NCI-H1417 treated with DMSO at 0.1 percent for 48 hours (cell line): Measurements from ENCODE around the gene DBT.

ENCODE experiments used
- DNase-seq: peaks from one replicate; lab custom pipeline; 2025; lab: John Stamatoyannopoulos, UW

Gene DBT

DNA sequence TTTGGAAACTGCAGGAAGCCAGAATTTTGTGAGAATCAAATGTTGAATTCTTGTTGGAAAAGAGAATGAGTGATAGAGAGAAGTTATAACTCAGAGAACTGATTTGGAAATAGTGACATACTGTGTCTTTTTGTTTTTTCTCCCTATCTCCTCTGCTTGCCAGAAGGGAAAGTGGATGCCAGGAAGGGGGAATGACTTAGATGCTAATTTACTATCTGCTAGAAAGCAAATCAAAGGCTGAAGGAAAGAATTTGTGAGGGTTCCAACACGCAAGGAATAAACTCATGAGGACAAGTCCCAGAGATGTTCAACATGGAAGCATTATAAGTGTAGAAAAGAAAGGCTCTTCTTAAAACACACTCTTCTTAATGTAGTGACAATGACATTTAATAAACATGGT lies 51.0 kb downstream of the DBT start:
- no peak for DNase-seq

DNA sequence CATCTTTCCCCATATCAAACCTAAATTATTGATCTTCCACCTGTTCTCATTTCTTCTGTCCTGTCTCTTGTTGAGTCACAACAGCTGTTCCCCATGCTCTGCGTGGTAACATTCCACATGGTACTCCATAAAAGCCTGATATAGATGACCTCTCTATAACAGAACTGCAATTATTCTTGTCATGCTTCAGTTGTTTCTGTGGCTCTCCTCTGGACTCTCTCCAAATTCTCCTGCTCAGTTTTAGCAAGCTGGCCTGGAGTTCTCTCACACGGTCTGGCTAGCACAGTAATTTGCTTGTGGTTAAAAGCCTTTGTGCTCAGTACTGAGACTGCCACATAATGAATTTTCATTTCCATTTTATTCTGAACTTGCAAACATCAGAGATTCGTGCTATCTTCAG lies 61.0 kb downstream of the DBT start:
- DNase-seq, result no peak

DNA sequence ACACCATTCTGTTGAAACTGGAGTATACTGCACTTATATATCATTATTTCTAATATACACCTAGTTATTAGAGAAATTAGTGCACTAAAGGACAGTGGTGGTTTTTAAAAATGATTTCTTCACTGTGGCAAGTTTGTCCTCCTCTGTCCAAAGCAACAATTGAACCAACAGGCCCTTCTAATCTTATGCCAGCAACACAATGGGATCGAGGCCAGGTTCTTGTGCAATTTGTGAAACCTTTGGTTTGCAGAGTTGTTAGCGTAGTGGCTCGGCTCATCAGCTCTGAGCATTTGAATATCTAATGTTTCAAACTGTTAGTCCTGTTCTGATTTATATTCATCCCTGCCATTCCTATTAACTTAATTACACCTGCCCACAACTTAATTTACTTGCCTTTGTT lies 61.7 kb downstream of the DBT start:
- DNase-seq, result no peak

DNA sequence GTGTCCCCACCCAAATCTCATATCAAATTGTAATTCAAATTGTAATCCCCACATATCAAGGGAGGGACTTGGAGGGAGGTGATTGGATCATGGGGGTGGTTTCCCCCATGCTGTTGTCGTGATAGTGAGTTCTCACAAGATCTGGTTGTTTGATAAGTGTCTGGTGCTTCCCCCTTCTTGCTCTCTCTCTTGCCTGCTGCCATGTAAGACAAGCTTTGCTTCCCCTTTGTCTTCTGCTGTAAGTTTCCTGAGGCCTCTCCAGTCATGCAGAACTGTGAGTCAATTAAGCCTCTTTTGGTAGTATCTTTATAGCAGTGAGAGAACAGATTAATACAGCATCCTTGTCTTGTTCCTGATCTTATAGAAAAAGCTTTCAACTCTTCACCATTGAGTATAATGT lies 65.1 kb downstream of the DBT start:
- DNase-seq, result no peak

DNA sequence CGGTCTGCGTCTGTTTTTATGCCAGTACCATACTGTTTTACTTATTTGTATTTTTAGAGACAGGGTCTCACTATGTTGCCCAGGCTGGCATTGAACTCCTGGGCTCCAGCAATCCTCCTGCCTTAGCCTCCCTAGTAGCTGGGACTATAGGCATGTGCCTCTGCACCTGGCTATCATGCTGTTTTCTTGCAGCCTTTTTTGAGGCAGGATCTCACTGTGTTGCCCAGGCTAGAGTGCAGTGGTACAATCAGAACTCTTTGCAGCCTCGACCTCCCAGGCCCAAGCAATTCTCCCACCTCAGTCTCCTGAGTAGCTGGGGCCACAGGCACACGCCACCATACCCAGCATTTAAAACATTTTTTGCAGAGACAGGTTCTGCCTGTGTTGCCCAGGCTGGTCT lies 66.3 kb downstream of the DBT start:
- no peak for DNase-seq

DNA sequence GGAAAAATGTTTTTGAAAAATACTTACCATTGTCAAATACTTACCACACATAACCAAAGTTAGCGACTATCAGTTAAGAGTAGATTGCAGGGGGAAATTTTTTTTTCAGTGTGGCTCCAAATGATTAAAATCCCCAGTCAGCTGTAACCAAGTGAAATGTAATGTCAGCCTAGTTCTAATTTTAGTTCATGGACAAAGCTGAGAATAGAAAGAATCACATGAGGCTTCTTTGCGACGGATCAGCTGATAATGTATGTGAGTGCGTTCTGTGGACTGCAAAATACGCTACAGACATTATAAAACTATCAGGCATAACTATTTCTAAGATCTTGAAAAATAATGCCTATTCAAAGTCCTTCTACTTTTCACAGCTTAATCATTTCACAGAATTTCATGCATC lies 71.5 kb downstream of the DBT start, which contains the start of gene LRRC39:
Gene LRRC39 (minus strand): TSS at position 166 of the 400 bp plus-strand sequence. CDS start 9,740 bp downstream, outside the sequence.
- no peak for DNase-seq

DNA sequence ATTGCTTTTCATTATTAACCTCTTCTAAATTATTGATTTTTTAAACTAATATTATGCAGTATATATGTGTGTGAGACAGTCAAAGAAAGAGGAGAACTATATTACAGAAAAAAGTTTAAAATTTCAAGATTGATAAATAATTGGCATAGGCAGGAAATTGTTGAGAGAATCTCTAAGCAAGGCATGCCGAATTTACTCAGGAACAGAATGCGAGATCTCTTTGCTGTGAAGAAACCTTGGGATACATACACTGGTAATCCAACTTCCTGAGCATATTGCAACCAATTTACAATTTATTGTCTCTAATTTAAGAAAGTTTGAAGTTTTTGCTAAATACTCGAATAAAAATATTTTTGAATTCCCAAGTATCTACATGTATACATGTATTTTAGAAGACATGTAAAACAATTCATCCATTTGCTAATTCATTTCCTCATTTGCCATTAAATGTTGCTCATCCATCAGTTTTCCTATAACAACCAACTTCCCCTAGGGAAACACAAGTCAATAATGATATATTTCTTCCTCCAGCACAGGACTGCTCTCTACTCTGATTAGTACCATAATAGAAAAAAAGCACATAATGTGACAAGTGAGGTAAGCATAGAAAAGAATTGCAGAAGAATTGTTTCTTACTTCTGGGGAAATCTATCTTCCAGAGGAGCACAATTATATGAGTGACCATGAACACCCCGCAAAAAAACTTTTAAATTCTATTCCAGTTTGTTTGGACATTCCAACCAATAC lies 72.2 kb downstream of the DBT start:
- DNase-seq, result no peak

DNA sequence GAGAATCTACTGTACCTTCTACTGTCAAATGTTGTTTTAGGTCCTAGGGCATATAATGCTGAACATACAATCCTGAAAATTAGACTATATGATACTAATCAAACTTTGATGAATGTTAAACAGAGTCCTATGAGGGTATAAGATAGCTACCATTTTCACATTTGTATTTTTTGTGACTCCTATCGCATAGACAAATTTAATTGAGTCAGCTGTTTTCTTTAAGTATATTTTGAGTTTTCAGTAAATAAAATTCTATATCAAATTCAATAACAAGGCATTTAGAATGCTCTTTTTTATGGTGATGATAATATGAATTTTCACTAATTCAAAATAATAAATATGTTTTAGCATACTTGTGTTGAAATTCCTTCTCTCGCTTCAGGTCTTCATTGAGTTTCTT lies 81.6 kb downstream of the DBT start:
- DNase-seq, result no peak

DNA sequence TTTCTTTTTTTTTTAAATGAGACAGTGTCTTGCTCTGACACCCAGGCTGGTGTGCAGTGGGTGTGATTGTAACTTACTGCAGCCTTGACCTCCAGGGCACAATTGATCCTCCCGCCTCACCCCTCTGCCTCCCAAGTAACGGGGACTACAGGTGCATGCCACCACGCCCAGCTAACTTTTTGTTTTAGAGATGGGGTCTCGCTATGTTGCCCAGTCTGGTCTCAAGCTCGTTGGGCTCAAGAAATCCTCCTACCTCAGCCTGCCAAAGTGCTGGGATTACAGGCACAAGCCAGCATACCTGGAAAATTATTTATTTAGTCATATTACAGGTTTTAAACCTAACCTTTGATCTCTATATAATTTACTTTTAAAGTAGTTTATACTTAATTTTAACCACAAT lies 84.9 kb downstream of the DBT start:
- DNase-seq, result no peak

DNA sequence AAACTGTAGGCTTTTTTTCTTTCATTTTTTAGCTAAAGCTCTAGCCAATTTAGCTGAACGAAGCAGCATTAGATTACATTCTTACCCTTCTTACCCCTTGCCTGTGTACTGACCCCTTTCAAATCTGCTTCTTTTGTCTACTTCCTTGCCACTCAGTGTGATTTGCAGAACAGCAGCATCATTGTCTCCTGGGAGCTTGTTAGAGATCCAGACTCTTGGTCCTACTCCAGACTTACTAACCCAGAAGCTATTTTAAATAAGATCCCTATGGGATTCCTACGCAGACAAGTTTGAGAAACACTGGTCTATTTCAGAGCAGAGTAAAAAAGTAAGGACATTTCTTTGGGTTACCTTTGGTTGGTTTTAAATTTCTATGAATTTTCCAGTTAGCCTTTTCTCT lies 85.4 kb downstream of the DBT start:
- no peak for DNase-seq

DNA sequence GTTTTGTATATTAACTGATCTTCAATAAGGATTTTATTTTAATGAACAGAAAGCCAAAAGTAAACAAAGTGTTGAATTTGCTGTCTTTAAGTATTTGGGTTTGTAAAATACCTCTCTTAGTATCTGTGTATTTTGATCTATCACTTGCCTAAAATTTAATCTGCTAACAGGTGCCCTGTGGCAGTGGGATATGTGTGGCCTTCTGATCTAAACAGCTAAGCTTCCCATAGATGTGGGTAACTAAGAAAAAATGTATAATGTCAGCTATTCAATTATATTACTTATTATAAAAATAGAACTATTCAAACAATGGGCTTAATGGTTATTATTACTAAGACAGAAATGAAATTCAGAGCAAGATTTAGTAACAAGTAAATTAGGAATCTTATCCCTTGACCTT lies 86.8 kb downstream of the DBT start:
- no peak for DNase-seq

DNA sequence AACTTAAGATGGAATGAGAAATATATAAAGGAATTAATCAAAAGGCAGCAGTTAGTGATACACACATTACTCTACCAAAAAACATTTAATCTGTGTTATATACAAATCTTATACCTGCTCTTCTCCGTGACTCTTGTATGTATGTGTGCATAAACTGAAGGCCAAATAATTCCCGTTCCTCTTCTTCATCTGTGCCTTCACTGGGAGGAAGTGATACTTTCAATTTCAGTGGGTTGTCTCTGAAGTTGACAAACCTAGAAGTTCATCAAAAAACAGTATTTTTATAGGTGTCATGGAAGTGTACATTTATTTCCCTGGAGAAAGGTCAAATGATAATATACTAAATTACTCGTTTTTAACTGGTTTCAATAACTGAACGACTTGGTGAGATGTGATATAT lies 97.4 kb downstream of the DBT start:
- DNase-seq, result no peak

DNA sequence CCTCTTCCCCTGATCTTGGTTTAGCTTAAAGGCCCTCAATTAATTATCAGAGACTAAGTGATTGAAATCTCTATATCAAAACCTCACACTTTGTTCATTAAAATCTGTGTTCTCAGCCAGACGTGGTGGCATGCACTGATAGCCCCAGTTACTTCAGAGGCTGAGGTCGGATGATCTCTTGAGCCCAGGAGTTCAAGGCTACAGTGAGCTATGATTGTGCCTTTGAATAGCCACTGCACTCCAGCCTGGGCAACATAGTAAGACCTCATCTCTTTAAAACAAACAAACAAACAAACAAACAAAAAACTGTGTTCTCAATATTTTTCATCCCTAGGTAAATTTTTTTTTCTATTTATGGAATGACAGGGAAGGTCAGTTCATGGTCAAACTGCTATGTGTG lies 98.0 kb downstream of the DBT start:
- no peak for DNase-seq

DNA sequence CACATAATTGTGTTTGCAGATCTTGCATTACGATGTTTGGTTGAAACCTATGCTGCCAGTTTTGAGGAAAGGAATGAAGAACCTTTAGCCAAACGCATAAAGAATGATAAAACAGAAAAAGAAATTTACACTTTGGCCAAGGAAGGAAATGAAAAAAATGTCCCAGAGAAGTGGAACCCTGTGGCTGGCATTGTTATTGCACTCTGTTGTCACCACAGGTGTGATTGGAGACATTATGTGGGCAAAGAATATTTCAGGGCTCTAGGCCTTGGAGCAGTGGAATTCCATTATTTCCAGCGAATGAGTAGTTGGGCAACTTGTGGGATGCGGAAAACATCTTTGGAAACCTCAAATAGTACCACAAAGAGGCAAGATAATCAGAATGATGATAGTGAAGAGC lies 101.8 kb downstream of the DBT start:
- no peak for DNase-seq

DNA sequence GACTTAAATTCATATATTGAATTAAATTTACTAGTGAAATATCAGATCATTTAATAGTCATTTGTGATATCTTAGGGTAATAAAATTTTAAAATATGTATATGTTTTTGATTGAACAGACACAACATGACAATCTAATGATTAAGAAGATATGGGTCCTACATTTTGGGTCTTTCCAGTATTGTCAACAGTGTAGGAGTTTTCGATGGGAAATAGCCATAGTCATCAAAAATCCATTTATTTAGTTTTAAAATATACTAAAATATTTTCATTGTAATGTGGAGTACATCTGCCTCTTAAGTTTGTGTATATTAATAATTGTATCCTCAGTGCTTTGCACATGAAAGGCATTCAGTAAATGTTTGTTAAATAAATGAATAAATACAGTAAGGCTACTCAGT lies 102.7 kb downstream of the DBT start:
- DNase-seq, result no peak

DNA sequence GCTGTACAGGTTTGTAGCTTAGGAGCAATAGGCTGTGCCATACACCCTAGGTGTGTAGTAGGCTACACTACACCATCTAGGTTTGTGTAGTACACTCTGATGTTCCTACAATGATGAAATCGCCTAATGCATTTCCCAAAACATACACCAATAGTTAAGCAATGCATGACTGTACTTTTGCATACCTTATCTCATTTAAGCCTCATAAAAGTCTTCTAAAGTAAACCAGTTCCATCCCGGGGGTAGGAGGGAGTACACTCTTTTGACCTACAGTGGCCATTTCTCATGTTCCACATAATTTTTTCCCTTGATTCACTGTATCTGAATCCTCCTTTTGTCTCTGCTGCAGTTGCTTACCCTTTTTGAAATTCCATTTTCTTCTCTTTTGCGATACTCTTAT lies 104.5 kb downstream of the DBT start:
- DNase-seq, result no peak

DNA sequence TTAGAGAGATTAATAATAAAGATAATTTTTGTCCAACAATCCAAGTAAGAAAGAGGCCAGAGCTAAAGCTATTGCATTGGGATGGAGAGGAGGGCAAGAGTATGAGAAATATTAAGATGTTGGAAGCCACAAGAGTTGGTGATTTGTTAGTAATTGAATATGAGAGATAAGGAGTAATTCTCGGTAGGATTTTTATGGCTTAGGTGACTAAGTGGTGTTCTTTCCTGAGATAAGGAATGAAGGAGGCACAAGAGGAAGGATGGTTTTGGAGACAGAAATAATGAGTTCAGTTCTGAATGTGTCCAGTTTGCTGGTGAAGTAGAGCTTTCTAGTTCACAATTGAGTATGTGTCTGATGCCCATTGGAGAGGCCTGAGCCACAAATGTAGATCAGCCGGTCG lies 107.3 kb downstream of the DBT start:
- no peak for DNase-seq

DNA sequence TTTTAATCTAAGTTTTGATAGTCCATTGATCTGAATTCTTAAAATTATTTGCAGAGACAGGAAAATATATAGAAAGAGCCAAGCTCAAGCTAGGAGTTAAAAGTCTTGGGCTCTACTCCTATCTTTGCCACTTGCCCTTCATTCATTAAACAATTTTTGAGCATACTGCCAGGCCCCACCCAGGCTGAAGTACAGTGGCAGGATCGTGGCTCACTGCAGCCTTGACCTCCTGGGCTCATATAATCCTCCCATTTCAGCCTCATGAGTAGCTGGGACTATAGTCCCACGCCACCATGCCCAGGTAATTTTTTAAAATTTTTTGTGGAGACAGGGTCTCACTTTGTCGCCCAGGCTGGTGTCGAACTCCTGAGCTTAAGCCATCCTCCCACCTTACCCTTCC lies 108.4 kb downstream of the DBT start:
- no peak for DNase-seq

DNA sequence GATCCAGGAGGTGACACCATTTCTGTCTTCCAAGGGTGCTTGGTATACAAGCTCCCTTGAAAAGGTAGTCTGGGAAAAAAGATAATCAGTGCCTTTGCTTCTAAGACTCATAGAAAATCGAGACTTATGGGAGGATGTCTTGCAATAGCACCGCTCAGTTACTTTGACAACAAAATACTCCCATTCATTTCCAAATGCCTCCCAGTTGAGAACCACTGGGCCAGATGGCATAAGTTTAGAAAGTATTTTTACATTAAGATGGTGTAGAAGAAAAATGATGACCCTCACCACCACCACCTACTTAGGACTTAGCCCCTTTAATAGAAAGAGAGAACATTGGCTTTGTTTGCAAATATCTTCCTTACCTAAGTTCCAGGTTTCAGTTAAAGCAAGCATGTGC lies 112.0 kb downstream of the DBT start:
- DNase-seq, result no peak
